Epithelial cell of prostate (primary cell): Measurements from ENCODE around the gene POPDC3.

Source experiments
- DNase-seq: peaks from one replicate; pipeline ENCODE4 v3.0.0-alpha.2; 2011; ENCODE audit warnings: low read depth, low spot score
- H3K27ac ChIP-seq: fragments of 450-650 bp; 2 replicates; pipeline ENCODE4 v1.5.1; 2017; ENCODE audit warnings: mild to moderate bottlenecking

Gene POPDC3

GRCh38 chr6:105162377-105162776 lies 17.4 kb downstream of the POPDC3 start:
- no peak for DNase-seq
- no peak overlapping the region for H3K27ac ChIP-seq

DNA sequence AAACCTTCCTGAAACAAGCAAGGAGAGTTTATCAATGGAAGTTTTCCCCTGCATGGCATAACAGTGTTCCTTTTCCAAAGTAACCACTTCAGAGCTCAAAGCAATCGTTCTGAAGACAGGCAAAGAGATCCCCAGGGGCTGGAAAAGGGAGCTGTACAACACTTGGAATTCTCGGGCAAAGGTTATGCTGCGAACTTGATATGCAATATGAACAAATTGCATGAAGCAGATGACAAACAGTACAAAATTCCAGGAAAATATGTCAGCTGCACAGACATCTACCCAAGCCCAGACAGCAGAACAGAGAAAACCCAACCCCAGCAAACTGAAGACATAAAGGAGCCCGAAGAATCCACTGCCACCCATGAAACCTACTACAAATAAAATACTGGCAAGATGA lies 18.4 kb downstream of the POPDC3 start:
- no peak overlapping the region for H3K27ac ChIP-seq
- DNase-seq: no peak

DNA sequence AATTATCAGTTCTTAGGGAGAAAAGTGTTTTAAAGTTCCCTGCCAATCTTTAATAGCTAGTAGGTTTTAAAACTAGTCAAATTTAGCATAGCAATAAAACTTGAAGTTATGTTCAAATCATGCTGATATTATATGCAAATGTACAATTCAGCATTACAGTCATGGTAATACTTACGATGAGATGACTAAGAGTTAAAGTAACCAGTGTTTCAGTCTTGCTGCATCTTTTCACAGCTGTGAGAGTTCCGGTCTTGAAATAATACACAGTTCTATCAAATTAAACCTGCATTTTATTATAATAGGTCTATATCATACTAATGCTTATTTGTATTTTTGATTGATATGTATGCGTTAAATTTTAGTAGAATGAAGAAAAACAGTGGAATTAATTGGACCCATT lies 26.1 kb downstream of the POPDC3 start:
- no peak for DNase-seq
- no peak overlapping the region for H3K27ac ChIP-seq

DNA sequence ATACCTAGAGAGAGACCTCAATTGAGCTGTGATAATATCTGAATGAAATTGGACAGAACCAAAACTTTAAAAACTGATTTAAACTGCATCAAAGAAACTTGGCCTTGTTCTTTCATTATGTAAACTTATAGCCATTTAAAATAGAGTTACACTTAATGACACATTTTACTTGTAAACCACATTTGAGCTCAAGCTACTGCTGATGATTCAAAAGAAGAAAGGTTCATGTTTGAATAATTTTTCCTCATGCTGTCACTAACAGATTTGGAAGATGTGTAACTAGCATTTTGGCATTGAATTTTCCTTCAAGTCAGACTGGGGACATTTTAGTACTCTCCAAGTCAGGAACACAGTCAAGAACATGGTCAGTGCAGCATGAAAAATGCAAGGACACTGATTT lies 26.9 kb downstream of the POPDC3 start:
- no peak overlapping the region for H3K27ac ChIP-seq
- no peak for DNase-seq

DNA sequence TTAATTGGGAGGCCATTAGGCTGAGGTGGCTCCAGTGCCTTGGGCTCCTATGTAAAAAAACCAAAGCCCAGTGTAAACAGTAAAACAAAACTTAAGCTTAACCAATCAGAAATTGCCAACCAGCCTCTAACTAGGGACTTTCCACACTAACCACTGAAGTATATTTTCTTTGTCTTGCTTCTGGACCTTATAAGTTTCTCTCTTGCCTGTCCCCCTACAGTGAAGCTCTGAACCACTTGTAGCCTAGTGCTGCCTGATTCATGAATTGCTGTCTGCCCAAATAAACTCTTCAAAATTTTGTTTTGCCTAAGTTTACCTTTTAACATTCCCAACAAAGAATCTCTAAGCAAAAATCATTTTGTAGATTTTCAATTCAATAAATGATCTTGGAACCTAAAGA lies 28.2 kb downstream of the POPDC3 start:
- DNase-seq: no peak
- no peak overlapping the region for H3K27ac ChIP-seq

- DNase-seq: no peak
- no peak overlapping the region for H3K27ac ChIP-seq
Observed at GRCh38 chr6:105138141-105138540, 41.7 kb downstream of the POPDC3 start.

- no peak overlapping the region for H3K27ac ChIP-seq
- DNase-seq: no peak
Observed at GRCh38 chr6:105137388-105137787, 42.4 kb downstream of the POPDC3 start.

DNA sequence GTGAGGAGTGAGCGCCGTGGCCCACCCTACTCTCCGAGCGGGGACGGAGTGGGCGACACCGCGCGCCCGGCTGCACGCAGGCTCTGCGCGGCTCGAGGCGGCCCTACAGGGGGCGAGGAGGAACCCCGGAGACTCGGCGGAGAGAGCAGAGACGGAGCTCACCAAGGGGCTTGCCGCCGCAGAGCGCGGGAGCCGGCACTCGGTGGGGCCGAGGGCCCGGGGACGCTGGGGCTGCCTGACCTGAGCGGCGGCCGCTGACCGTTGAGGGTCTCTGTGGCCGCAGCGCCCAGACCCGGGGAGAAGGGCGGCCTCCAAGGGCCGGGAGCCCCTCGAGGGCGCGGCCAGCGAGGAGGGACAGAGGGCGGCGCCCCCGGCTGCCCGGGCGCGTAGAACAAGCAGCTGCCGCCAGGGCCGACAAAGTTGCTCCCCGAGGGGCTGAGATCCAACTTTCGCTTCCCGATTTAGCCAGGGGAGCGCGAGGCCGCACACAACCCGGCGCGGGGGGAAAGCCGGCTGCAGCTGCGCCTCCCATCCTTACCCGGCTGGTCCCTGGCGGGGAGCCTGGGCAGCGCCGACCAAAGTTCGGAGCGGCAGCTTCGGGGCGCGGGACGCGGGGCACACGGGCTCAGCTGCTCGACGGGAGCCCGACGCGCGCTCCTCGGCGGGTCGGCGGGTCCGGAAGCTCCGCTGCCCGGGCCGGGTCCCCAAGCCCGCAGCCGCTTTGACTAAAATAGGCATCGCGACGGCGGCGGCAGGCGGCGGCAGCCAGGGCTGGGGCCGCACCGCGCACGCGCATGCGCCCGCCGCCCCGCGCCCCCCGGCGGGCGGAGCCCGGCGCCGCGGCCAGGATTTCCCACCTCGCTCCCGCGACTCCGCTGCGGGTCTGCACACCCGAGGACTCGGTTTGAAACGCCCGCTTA lies 43.1 kb downstream of the POPDC3 start:
- no peak for DNase-seq
- H3K27ac ChIP-seq: no peak overlapping the region

DNA sequence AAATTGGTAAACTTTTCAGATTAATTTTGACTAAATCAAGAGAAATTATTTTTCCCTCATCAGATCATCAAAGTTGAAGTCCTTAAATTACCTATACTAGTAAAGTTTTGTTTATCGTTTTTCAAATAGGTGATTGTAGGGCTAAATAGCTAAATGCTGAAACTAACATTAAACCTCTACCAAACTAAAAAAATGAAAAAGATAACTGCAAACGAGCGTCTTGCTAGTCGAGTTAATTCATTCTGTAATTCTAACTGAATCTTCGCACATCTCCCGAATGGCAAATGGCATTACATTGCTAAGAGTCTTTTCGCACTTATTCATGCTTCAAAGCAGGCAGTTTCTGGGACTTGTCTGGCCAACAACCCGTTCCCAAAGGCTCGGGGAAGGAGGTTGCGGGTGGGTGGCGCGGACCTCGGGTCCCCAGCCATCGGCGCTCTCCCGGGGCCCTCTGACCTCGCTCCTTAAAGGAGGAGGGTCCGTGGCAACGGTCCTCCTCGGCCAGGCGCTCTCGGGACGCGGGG lies 43.8 kb downstream of the POPDC3 start:
- H3K27ac ChIP-seq: no peak overlapping the region

GRCh38 chr6:105135056-105135455 lies 44.8 kb downstream of the POPDC3 start:
- DNase-seq: no peak
- no peak overlapping the region for H3K27ac ChIP-seq

More for the DNA sequence above, 43.8 kb downstream of the POPDC3 start:
- no peak for DNase-seq

DNA sequence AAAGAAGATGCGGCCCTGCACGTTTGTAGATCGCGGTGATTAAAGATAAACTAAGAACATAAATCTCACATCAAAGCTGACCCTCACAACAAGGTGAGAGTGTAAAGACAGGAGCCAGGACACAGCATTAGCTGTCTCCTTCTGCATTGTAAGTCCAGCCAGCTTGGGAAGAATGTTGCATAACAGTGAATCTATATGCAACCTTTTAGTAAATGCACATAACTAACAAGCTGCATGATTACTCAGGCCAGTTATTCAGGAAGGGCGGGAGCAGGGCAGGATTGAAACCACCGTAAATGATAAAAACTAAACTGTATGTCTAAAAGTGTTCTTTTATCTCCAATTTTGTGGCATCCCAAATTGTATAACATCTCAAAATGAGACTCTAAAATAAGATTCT lies 57.1 kb downstream of the POPDC3 start:
- H3K27ac ChIP-seq: no peak overlapping the region
- no peak for DNase-seq

GRCh38 chr6:105121981-105122380 lies 57.8 kb downstream of the POPDC3 start:
- H3K27ac ChIP-seq: no peak overlapping the region
- no peak for DNase-seq

DNA sequence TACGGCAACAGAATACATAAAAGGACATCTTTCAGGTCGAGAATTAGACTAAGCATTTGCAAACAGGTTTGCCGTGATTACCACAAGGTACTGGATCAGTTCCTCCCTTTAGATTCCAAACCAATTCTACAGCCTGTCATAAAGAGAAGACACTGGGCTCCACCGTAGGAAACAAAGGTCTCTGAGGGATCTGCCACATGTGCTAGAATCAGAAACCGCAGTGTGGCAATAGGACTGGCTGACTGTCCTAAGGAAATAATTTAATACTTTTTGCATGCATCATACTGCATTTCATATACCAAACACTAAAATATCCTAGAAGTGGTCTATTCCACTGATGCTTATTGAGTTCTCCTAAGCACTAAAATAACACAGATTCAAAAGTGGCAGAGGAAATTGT lies 59.2 kb downstream of the POPDC3 start:
- H3K27ac ChIP-seq: no peak overlapping the region
- no peak for DNase-seq

DNA sequence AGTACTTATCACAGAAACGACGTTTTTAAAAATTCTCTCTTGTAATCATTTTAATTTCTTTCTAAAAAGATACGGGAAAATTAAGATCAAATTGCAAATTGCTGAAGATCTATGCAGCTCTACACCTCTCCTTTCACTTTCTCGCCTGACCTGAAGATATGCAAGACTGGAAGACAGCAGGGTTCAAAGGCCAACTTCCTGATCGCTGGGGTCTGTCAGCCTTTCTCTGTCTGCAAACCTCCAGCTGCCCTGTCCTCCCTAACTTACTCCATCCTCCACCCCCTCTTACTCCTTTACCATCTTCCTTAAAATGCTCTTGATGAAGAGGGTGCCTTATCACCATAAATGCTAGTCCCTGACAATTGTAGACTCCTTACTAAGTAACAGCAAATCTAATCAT lies 63.7 kb downstream of the POPDC3 start:
- no peak for DNase-seq
- H3K27ac ChIP-seq: no peak overlapping the region

GRCh38 chr6:105113422-105113821 lies 66.4 kb downstream of the POPDC3 start:
- no peak for DNase-seq
- no peak overlapping the region for H3K27ac ChIP-seq

DNA sequence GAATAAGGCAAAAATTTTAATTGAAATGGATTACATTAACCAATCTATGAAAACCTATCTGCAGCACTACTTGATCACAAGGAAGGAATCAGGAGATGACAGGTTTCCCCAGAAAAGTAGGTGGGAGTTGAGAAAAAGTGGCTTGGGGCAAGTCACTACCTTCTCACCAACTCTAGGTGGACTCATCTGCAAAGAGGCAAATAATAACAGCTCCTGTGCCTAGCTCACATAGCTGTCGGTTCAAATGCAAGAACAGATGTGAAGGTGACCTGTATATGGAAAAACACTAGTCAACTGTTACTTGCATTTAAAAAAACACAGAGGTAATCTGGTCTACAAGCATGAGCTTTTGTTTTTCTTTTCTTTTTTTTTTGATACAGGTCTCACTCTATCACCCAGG lies 67.2 kb downstream of the POPDC3 start:
- no peak for DNase-seq
- no peak overlapping the region for H3K27ac ChIP-seq

- no peak overlapping the region for H3K27ac ChIP-seq
- no peak for DNase-seq
Observed at GRCh38 chr6:105111871-105112270, 67.9 kb downstream of the POPDC3 start.

GRCh38 chr6:105111105-105111504 lies 68.7 kb downstream of the POPDC3 start:
- no peak overlapping the region for H3K27ac ChIP-seq
- no peak for DNase-seq

- no peak overlapping the region for H3K27ac ChIP-seq
- DNase-seq: no peak
Observed at GRCh38 chr6:105109955-105110895, 69.6 kb downstream of the POPDC3 start.

GRCh38 chr6:105108631-105109262 lies 71.1 kb downstream of the POPDC3 start:
- no peak overlapping the region for H3K27ac ChIP-seq
- DNase-seq: no peak
